GM15510 (cell line): ENCODE measurements around the gene PLTP.

ENCODE experiments used
- POLR2A ChIP-seq: IDR thresholded peaks from 3 replicates; pipeline ENCODE4 v1.6.1; 2011; ENCODE audit warnings: borderline replicate concordance; ENCODE audit not compliant: insufficient read length; ENCODE audit errors: extremely low read depth

Gene PLTP

DNA sequence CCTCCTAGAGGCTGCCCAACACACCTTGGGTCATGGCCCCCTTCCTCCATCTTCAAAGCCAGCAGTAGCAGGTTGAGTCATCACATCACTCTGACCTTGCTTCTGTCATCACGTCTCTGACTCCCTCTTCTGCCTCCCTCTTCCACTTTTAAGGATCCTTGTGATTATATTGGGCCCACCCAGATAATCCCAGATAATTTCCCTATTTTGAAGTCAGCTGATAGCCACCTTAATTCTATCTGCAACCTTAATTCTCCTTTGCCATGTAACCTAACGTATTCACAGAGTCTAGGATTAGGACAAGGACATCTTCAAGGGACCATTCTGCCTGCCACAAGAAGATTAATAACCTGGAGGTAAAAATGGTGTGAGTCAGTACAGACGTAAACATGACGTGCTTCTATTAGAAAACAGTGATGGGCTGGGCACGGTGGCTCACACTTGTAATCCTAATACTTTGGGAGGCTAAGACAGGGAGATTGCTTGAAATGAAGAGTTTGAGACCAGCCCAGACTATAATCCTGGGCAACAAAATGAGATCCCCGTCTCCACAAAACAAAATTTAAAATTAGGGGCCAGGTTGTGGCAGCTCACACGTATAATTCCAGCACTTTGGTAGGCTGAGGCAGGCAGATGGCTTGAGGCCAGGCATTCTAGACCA is 51.3 kb downstream of the PLTP start:
- no peak for TF ChIP-seq POLR2A

DNA sequence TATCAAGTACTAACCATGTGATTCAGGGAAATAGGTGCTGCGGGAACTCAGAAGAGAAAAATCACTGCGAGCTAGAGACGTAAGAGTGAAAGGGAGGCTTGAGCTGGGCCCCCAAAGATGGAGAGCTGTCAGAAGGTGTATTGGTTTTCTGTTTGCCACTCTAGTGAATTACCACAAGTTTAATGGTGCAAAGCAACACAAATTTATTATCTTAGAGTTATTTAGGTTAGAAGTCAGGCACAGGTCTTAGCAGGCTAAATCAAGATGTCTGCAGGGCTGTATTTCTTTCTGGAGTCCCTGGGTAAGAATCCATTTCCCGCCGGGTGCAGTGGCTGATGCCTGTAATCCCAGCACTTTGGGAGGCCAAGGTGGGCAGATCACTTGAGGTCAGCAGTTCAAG is 52.0 kb downstream of the PLTP start:
- no peak for TF ChIP-seq POLR2A

DNA sequence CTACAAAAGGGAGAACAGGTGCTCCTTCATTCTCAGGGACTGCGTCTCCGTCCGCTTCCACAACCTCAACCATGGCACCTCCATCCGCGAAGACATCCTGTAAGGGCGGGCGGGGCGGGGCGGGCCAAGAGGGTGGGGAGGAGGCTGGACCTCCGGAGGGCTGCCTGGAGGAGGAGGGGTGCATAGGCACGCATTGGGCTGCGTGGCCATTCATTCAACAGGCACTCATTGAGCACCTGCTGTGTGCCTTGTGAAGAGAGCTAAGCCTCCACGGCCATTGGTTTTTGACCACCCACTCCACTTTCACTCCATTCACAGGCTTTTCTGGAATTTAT is 54.1 kb downstream of the PLTP start:
- no peak for TF ChIP-seq POLR2A

DNA sequence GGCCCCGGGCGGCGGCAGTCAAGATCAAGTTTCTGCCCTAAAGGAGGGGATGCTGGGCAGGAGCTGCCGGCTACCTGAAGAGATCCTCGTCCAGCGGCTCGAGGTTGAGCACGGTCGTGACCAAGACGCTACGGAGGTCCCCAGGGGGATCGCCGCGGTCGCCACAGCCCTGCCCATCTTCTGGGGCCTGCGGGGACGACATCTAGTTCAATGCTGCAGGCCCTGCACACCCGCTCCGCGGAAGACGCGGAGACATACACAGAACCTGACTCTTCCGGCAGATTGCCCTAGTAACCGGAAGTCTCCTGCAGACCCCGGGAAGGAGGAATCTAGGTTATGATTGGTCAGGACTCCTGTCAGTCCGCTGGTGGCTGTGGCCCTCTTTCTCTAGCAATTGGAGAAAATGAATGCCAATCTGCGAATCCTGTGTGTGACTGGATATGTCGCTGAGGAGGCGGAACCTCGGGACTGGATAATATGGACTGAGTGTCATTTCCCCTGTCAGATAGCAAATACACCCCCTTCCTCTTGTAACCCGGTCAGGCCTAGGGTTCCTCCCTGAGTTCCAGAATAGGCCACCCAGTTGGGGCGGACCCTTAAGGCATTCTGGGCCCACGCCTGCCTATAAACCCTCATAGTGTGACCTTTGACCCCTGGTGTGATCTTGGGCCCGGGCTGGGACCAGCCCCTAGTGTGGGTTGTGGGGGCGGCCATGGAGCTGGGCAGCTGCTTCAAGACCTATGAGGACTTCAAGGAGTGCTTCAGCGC is 54.7 kb downstream of the PLTP start, which contains the start of the genes ACOT8 and ZSWIM3:
ACOT8 (minus strand) TSS at position 279 of the 768 bp plus-strand sequence; CDS start at position 202, 77 bp downstream.
ZSWIM3 (plus strand) TSS at position 501 of the 768 bp plus-strand sequence; CDS start at position 713, 212 bp downstream.
- peak; percentile 92 for TF ChIP-seq POLR2A

DNA sequence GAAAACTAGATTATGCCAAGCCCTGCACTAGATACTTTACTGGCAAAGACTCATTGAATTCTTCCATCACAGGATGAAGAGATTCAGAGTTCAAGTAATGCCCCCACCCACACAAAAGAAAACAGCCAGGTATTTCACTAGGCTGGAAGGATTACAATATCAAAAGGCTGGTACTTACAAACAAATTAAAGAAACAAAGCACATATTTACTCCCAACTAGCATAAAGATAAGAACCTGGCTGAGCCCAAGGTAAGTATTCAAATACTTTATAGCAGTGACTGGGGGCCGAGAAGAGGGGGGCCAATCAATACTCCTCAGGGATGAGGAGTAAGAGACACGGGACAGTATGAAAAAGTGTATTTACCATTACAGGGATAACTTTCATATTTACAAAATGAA is 58.5 kb downstream of the PLTP start:
- TF ChIP-seq POLR2A = no peak

DNA sequence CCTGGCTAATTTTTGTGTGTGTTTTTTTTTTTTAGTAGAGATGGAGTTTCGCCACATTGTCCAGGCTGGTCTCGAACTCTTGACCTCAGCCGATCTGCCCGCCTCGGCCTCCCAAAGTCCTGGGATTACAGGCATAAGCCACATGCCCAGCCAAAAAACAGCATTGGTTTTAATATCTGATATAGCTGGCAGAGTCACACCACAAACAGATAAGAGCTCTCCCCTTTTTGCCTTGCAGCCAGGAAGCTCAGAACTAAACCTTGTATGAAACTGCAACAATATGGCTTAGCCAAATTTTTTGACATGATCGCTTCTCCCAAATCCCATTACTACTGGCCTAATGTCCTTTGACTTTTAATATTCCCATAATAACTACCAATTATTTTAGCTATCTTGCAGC is 59.6 kb downstream of the PLTP start:
- no peak for TF ChIP-seq POLR2A

DNA sequence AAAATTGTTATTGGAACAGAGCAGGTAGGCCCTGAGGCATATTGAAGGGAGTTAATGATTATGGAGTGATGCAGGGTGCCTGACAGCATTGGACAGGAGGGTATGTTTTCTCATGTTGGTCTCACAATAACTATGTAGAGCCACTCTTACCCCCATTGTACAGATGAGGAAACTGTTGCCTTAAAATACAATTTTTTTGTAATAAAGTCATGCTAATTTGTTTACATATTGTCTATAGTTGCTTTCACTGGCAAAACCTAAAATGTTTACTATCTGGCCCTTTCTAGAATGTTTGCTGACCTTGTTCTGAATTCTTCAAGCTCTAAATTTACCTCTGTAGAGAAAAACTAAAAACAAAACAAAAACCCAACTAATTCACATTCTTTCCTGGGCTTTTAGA is 60.5 kb downstream of the PLTP start:
- no peak for TF ChIP-seq POLR2A

DNA sequence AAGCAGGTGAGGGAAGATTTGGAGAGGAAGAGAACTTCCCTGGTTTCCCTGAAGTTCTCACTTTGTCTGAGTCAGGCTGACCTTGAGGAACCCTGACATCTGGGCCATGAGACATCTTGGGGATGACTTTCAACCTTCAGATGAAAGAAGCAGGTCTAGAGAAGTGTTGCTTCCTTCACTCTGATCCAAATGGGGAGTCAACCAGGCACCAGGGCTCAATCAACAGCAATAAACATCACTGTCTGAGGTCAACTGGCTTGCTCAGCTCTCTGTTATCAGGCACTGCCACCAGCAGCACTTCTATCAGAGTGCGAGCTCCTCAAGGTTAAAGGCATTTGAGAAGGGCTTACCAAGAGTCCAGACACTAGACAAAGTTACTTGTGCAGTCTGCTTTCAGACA is 61.0 kb downstream of the PLTP start:
- no peak for TF ChIP-seq POLR2A

DNA sequence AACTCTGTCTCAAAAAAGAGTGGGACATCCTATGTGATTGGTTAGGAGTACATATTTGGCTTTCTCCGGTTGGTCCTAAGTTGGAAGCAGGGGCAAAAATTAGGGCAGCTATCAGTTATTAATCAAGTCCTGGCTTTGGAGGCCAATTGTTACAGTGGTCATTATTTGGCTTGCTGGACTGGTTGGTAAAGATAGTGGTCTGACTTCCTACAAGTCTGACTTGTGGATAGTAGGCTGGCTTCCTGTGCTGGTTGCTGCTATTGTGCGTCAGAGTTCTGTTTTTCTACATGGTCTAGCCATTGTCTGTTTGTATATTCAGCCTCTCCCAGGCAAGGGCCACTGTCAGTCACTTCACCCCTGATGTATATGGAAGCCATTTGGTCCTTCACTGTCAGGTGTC is 61.7 kb downstream of the PLTP start:
- no peak for TF ChIP-seq POLR2A

DNA sequence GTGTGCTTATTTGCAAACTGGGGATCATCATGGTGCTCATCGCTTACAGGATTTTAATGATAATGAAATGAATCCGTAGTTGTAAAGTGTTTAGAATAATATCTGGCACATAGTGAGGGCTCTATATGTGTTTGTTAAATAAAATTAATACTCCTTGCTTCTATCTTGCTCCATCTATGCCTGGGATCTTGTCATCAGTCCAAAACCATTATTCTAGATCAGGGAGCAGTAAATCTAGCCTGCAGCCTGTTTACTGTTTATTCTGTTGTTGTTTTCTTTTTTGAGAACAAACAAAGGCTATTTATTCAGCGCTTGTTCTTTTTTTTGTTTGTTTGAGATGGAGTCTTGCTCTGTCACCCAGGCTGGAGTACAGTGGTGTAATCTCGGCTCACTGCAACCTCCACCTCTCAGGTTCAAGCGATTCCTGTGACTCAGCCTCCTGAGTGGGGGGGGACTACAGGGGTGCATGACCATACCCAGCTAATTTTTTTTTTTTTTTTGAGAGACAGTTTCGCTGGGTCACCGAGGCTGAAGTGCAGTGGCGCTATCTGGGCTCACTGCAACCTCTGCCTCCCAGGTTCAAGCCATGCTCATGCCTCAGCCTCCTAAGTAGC is 62.9 kb downstream of the PLTP start:
- no peak for TF ChIP-seq POLR2A
